Activated CD4-positive, alpha-beta T cell treated with anti-CD3 and anti-CD28 coated beads, Interleukin-2, Interleukin-6, amounts not matched to agents 100 ng/mL and 50 ng/mL, durations not matched to agents 16 hours and 8 hours (primary cell): ENCODE data around the gene MSI2.

ENCODE experiments used
- DNase-seq: peaks from one replicate; pipeline ENCODE4 v3.0.0-alpha.2; 2020

Gene MSI2

DNA sequence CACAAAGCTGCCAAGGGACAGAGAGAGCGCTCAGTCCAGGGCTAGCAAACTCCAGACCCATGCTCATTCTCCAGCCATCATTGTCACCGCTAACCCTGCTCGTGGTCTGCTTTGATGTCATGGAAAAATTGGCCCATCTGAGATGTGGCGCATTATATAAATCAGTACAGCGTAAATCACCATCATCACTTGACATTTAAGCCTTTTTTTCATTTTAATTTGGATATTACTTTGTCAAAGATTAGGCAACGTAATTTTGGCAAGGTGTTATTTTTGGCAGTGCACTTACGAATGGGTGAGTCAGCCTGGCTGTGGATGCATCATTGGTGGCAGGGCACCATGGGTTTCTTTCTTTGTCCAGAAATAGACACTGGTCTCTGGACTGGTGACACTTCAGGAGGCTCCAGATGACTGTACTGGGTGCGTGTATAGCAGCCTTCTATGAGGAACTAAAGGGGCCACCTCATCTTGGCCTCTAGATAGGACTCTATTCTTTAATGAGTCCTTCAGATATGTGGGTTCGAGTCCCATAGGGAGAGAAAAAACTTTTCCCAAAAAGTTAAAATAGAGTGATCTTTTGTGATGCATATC lies 166.3 kb downstream of the MSI2 start:
- peak; percentile 54 for DNase-seq

DNA sequence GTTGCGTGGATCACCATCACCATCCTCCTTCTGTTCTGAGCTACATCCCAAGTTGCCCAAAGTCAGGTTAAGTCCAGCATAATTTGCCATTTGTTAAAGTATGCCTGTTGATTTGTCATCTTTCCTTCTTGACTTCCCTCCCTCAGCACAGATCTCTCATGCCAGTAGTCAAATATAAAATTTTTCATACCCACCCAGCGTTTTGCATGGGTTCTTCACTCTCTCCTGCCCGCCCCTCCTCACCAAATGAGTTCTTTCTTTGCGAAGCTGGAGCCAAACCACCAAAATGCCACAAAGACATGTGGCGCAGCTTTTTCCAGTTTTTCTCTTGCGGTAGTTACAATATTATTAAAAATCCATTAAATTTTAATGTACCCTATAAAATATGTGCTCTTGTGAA lies 167.2 kb downstream of the MSI2 start:
- DNase-seq = no peak

DNA sequence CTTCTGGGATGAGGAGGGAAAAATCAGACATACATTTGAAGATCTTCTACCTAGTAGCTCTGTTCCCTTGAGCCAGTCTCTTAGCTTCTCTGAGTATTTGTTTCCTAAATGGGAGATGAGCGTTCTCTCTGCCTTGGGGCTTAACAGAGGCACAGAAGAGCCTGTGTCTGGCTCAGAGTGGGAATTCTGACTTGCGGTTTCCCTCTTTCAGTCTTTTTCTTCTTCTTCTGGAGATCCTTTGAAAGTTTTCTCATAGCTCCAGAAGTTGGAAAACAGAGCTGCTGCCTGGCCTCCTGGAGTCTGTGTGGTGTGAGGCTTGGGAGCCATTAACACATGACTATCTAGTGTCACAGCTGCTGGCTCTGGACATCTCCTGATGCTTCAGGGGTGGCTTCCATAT lies 167.9 kb downstream of the MSI2 start:
- DNase-seq = no peak

DNA sequence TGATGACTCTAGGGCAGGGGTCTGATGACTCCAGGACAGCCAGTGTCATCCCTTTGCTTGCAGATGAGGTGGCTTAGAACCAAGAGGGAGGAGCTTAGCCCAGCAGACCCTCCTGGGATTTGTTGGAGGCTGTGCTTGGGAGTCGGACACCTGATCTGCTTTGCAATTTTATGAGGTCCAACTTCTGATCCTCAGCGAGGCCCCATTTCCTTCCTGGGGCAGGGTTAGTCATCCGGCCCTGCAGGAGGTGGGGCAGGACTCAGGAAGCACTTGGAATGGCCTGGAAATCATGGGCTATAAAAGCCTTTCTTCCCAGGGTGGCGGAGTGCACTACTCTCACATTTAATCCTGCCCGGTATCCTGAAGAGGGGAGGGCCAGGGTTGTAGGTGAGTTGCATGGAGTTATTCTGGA lies 168.5 kb downstream of the MSI2 start:
- no peak for DNase-seq

DNA sequence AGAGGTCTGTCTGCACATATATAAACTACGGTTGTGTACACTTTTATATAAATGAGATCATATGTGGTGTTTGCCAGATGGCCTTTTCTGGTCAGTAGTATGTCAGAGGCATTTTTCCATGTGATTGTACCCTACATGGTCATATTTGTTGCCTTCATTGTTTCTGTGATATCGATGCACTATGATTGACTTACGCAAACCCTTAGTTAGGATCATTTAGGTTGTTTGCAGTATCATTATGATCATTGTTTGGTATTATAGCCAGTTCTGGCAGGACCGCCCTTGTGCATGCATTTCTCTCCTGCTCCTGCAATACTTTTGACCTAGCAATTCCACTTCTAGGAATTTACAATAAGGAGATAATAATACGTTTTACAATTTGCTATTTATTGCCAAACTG lies 169.1 kb downstream of the MSI2 start:
- no peak for DNase-seq

DNA sequence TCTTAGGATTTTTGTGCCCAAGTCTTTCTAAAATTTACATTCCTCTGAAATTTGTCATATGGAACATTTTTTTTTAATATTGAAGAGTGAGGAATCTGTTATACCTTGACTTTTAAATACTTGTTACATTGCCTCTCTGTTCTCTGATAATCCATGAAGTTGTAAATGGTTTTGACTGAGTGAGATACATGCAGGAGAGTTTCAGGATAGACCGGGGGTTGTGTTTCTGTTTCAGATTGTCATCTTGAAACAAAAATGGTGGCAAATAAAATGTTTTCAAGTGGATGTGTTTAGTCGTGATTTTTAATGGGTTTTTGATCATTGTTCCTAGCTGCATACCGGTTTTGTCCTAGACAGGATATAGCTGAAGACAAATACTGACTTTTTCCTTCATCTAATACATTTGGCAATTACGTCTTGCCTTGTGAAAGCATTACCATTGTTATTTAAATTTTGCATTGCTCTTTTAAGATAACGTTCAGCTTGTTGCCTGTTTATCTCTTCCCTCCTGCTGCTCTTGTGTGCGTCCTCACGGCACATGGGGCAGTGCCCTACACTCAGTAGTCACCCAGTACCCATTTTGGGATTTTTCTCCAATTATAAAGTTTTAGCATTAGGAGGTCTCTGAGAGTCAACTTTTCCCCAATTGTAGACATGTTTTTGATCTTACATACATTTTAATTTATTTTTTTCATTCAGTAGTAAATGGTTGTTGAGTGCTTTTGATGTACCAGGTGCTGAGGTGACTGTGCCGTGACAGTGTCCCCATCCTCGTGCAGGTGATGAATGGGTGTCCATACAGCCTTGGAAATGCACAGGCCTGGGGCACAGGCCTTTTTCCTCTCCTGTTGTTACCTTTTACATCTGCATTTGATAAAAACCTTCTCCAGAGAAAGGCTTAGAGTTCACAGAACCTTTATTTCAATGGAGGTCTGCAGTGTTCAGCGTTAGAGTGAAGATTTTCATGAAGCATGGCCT lies 169.9 kb downstream of the MSI2 start:
- peak; percentile 34 for DNase-seq

DNA sequence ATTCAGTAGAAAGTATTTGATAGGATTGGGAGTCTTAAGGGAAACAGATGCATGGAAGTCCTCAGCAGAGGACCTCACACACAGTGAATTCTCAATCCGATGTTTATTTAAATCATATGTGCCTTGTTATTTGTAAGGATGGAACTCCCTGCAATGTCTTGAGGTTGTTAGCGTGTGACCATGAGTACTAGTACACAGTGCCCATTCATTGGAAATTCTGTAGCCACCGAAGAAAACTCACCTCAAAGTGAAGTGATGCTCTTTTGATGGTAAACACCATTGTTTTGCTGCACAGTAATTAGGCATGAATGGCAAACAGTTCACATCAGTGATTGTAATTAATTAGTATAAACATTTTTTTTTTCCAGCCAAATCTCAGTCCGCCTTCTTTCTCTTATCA lies 173.6 kb downstream of the MSI2 start:
- no peak for DNase-seq

DNA sequence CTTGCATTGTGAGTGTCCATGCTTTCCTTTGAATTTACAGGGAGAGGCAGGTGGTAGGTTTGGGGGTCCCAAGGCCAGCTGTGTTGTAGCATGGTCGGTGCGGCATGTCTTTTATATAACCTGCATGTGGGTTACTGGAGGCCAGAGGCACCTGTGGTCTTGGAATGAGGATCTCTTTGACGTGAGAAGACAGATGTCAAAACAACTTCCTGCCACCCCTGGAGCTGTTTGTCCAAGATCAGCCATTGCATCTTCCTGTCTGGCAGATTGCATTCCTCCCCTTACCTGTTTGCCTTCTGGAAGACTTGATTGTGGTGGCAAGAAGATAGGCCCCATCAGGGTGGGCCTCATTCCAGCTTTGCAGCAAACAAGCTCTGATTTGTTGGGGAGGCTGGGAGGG lies 175.1 kb downstream of the MSI2 start:
- DNase-seq = no peak

DNA sequence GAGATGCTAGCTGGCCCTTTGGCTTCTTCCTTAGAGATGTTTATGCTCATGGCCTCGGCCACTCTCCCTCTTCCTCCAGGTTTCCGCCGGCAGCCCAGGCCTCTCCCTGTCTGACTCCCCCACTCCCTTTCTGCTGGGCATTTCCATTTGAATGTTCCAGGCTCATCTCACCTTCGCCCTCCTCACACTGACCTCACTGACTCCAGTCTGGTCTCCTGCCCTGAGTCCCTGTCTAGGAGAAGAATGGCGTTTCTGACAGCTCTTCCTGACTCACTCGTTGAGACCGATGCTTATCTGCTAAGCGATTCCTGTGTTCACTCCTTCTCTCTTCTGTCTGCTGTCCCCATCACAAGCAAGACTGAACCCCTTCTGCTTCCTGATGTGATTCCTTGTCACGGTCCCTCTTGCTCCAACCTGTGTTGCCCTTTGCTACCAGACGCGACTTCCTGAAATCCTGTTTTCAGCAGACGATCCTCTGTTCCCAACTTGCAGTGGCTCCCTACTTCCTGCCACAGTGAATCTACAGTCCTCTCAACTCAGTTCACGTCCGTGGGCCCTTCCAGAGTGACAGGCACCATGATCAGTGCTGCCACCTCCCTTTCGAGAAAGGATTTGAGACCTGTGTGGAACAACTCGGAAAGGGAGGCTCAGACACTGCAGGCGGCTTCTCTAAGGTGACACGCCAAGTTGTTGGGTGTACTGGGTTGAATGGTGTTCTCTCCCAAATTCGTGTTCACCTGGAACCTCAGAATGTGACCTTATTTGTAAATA lies 176.4 kb downstream of the MSI2 start:
- DNase-seq = no peak

DNA sequence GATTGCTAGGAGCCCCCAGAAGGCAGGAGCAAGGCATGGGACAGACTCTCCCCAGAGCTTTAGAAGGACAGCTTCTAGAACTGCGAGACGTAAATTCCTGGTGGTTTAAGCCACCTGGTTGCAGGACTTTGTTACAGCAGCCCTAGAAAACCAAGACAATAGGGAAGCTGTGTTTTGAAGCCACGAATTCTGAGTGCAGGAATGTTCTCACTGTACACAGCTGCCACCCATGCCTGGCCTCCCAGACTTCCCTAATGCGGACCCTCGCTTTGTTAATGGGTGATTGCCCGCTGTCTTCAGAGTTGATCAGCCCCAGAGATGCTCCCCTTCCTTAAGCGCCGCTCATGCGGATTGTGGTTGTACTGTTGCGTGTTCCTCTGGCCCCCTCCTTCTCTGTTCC lies 177.1 kb downstream of the MSI2 start:
- no peak for DNase-seq

DNA sequence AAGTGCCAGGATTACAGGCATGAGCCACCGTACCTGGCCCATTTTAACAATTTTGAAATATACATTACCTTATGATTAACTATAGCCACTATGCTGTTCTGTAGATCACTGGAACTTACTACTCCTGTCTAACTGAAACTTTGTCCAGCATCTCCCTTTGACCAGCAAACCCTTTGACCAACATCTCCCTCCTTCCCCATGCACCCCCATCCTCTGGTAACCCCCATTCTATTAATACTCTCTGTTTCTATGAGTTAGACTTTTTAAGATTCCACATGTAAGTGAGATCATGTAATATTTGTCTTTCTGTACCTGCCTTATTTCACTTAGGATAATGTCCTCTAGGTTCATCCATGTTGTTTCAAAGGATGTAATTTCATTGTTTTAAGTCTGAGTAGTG lies 178.0 kb downstream of the MSI2 start:
- no peak for DNase-seq

DNA sequence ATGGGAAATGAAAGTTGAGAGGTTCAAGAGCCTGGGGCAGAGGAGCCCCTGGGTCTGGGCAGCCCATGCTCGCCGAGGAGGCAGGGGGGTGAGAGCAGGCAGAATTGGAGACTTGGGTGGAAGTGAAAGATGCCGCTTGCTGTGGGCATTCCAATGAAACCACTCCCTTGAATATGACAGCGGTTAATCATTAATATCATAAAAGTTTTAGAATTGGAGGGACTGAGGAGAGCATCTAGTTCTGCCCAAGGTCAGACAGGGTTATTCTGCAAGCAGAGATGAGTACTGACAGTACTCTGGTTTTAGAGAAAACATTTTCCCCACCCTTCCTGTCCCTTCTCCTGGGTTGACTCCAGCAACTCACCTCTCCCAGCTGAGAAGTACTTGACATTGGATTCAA lies 180.2 kb downstream of the MSI2 start:
- DNase-seq = no peak

DNA sequence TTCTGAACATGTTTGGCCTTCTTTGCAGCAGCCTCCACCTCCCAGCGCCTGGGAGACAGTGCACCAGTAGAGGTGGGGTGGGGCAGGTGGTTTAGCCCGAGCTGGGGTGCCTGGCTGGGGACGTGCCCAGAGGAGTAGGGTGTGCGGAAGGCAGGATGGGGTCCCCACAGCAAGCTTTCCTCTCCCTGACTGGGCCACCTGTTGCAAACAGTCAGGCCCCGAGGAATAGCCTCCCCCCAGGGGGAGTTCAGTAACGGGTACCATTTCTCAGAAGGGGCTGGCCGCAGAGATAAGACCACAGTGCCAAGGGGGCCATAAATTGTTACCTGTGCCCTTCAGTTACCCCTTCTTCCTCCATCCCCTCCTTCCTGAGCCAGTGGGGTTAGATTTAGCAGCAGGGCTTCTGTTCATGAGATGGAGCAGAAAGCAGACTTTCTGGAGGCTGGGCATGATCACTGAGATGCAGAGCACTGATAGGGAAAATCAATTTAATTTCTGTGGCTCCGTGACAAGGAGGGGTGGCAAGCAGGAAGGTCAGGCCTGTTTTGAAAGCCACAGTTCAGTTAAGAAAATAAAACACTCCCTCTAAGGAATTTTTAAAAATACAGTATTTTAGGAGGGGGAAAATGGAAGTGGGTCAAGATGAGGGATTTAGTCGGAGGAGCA lies 181.9 kb downstream of the MSI2 start:
- DNase-seq = no peak

DNA sequence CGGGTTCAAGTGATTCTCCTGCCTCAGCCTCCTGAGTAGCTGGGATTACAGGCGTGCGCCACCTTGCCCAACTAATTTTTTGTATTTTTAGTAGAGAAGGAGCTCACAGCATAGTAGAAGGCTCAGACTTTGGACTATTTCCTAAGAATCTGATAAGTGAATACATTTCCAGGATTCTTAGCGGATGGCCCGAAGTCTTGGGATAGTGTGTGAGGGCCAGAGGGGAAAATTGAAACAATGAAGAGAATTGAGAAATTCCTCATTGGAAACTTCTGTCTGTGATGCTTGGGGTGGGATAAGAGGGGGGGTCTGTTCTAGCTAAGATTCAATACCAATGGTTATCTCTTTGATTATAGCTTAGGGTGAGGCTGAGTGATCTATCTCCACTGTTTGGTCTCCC lies 183.3 kb downstream of the MSI2 start:
- no peak for DNase-seq

DNA sequence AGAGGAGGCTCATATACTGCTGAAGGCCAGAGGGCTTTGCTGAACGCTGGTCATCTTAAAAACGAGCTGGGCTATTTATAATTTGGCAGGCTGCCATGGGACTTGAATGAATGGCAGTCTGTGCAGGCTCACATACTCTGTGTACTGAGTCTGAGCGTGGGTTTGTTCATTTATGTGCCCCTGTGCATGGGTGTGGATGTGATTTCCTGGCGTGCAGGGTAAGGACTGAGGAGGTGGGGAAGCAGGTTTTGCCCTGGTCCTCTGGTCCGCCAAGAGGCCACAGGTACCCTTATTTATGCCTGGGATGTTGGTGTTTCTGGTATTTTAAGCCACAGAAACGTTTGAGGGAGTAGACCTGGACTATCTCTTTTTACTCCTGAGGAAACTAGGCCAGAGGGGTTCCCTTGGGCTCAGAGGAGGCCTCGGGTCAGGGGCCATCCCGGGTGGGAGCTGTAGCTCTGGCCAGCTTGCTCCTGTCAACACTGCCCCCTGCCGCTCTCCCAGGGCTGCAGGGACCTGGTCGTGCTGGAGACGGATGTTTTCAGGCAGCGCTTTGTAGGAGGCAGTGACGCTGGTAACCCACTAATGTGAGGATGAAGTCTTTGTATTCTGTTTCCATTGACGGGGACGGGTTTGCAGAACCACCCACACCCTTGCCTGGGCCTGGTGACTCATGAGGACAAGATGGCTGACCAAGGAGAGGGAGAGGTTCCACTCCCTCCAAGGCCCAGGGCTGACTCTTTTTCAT lies 184.4 kb downstream of the MSI2 start:
- peak; percentile 82 for DNase-seq

DNA sequence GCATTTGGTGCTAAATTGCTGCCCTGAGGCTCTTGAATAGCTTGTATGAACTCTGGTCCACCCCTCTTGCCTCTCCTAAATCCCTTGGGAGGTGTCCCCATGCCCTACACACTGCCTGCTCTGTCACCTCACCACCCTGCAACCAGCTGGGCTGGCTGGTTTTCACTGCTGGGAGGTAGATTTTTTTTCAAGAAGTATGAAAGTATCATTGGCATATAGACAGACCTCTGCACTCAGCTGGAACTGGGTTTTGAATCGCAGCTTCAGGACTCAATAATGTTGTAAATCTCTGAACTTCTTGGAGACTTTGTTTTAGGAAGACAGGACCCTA lies 184.9 kb downstream of the MSI2 start:
- no peak for DNase-seq

DNA sequence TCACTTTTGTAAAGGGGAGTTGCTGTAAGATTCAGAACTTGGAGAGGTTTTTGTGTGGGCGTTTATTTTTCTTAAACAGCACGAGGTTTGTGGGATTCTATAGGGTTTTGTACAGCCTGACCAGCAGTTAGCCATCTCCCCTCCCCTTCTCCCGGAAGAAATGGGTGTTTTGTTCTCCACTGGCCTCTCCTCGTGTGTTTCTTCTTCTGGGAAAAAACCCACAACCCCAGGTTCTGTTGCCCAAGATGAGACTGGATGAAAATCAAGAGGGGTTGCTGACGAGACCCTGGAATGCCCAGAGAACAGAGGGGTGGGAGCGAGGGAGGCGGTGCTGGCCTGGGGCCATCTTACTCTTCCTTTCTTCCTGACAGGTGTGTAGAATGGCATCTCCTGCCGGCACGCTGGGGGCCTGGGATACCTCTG lies 186.1 kb downstream of the MSI2 start:
- no peak for DNase-seq

DNA sequence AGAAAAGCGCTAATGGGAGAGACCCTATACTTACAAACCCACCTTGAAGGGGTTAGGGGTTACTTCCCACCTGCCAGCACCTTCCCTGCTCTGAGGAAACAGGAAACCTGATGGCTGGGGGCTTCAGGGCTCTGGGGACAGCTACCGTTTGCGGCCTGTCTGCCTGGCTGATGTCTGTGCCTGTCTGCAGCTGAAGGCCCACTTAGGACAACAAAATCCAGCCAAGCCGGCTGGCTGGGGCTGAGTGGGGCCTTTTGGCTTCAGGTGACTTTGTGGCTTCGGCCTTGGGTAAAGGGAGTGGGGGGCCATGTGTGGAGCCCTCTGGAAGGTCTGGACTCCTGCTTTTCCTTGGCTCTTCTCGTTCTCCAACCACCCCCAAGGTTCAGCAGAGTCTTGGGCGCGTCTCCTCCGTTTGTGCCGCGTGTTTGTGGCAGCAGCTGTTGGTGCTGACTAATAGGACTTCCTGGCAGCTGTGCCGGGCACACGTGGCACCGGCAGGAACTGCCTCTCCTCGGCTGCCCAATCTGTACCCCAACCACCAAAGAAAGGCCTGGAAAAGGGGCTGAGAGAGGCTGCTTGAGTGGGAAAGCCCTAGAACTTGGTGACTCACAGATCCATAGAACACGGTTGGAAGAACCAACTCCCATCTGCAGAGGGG lies 186.7 kb downstream of the MSI2 start:
- DNase-seq = peak; percentile 84

DNA sequence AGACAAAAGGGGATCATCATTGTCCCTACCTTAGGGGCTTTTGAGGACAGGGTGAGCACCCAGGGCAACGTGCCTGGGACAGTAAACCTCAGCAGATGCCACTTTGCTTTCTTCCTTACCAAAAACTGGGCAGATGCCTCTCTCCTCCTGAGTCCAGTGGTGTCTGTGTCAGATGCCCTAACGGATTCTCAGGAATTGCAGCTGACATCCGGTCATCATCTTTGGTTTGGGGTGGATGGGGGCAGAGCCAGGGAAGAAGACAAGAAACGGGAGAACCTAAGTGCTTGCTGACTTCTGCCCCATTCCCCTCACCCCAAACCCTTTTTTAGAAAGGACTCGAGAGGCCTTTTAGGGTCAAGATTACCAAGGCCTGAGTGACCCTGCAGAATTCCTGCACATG lies 187.5 kb downstream of the MSI2 start:
- DNase-seq = no peak

DNA sequence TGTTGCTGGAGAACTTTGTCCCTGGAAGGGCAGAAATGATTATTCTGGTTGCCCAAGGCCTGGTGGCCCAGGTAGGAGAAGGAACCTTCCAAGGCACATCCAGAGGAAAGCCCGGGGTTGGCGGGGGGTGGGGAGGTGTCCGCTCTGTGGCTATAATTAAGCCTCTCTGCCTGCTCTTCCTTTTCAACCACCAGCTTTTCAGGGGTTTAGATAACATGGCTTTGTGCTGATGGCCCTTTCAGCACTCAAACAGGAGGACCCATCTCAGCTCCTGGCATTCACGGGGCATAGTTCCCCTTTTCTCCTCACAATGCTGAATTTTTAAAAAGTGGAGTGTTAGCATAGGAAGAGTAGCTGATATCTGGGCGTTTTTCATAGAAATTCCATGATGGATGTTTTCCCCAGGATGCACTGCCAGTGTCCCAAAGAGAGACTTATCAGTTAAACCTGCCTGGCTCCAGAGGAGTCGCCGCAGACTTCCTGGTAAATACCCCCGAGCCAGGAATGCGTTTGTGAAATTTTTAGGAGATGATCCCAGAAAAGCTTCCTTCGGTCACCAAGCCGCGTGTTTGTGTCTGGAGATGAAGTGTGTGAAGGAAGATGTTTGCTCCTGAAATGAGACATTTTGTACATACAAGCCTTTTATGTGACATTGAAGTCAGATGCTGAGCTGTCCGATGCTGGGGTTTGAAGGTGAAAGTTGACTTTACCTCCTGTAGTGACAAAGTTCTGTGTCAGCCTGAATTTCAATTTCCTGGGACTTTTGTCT lies 188.5 kb downstream of the MSI2 start:
- DNase-seq = no peak

DNA sequence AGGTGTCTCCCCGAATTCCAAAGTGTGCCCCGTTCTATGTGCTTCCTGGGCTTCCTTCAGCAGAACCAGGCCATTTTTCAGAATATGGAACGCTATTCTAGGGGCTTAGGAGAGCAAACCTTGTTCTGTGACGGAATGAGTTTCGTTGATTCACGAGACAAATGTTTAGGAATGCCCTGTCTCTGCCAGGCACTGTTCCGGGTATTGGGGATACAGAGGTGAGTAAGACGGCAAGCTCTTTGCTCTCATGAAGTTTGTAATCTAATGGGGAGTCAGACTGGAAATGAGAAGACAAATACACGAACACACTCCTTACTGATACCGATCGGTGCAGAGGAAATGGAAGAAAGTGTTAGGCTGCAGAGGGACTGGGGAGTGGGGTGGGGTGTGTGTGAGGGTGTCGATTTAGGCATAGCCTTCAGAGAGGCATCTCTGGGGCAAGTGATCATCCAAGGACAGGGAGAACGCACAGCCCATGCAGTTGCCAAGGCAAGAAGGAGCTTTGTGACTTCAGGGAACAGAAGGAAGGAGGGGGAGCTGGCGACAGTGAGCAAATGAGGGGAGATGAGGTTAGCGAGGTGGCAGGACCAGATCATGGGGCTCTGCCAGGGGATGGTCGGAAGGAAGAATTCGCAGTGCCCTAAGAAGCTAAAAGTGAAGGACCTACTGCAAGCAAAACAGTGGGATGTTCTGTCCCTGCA lies 189.6 kb downstream of the MSI2 start:
- no peak for DNase-seq
